ENCODE data around the gene LRP4. TPM values are rescaled to one million over a fixed set of nuclear protein-coding genes. Genes with fewer than 3 reads are reported as not detected.

The LRP4 gene
- total and polyA plus RNA-seq, 2 of the 8 experiments (the other 6 are each of a cell fraction or from before 2014, with no cell fraction given) = 5.4 to 22.1 TPM

DNA sequence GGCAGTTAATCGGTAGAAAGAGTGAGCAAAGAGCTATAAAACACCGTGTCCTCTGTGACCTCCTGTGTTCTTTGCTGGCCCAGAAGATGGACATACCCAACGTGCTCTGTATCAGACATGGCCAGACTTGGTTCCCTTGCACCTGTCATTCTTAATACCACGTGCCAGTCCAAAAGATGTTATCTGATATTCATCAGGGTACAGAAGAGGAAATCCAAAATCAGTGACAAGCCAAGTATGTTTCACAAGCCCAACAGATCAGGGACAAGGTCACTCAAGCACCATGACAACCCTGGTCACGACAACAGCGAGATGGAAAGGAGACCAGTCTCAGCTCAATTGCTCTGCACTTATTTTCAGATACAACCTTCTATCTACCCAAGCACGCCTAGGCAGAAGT lies 3.4 kb downstream of the LRP4 start:
- Histone ChIP-seq H3K79me2 (ENCODE audit: control insufficient read depth in 1 of 2, insufficient read depth in 2 of 2, low read length in 2 of 2) (peaks cover 7 to 39% of the 10 kb centered on the region in 2 experiments), H4K8ac (ENCODE audit: extremely low read depth, insufficient read depth, low read length) (no peak overlapping the region), H2BK5ac (ENCODE audit: low read depth, low read length) (no peak overlapping the region), H2BK120ac (replicated peaks; ENCODE audit: low read depth, low read length) (no peak overlapping the region), H2BK12ac (ENCODE audit: low read depth, low read length) (no peak overlapping the region; the same call in 1 of the 2 replicates), H4K91ac (replicated peaks; ENCODE audit: insufficient read length, low read length) (no peak overlapping the region), H3K36me3 (ENCODE audit: control insufficient read depth in 2 of 4, insufficient read depth in 4 of 4, low read length in 3 of 4) (no peaks in the 10 kb centered on the region), H3K4me3 (ENCODE audit: extremely low read depth in 1 of 4, insufficient read depth in 2 of 4, low read depth in 3 of 4, low read length in 4 of 4) (no peak overlapping the region), H3K23ac (ENCODE audit: insufficient read length) (no peak overlapping the region), H3K56ac (replicated peaks; ENCODE audit: insufficient read length, low read depth, low read length) (no peak overlapping the region), H3K27ac (ENCODE audit: low read depth, low read length) (no peak overlapping the region), H3K4ac (replicated peaks; ENCODE audit: insufficient read length, low read depth, low read length) (no peak overlapping the region), H2AFZ (ENCODE audit: low read length) (no peak overlapping the region), H4K20me1 (replicated peaks in 1 of 2; ENCODE audit: control insufficient read depth in 1 of 2, insufficient read depth in 2 of 2, low read length in 2 of 2) (peaks cover 0 to 2% of the 10 kb centered on the region in 2 experiments), H3K23me2 (ENCODE audit: low read depth, low read length) (peaks cover 21% of the 10 kb centered on the region), H3K79me1 (ENCODE audit: low read depth, low read length) (peaks cover 11% of the 10 kb centered on the region), H2BK15ac (ENCODE audit: low read length) (peak overlapping the region; percentile 100; the same call in 1 of the 2 replicates), H3K27me3 (replicated peaks in 1 of 4; ENCODE audit: control insufficient read depth in 3 of 4, extremely low read depth in 1 of 4, insufficient read depth in 3 of 4, low read length in 3 of 4) (peaks cover 0 to 15% (median 5%) of the 10 kb centered on the region in 4 experiments; a peak in 5 of 7 replicates), H2AK5ac (ENCODE audit: low read depth, low read length) (peak overlapping the region; percentile 85; the same call in 1 of the 2 replicates), H3K9ac (replicated peaks in 1 of 4; ENCODE audit: extremely low read depth in 1 of 4, low read depth in 3 of 4, low read length in 3 of 4) (no peak overlapping the region), H3K4me1 (replicated peaks in 1 of 4; ENCODE audit: control insufficient read depth in 3 of 4, insufficient read depth in 4 of 4, low read length in 3 of 4) (peaks cover 18 to 26% (median 23%) of the 10 kb centered on the region in 4 experiments), H2BK20ac (ENCODE audit: low read length) (0 out of 2 replicates have a peak overlapping the region, but pooled peaks have one; percentile 56), H3K18ac (ENCODE audit: extremely low read depth, low read length) (no peak overlapping the region), H3K4me2 (ENCODE audit: insufficient read depth in 1 of 2, low read depth in 2 of 2, low read length in 2 of 2) (peak overlapping the region in 1 of 2 experiments; percentile 79; a peak in 1 of 4 replicates), H3K9me3 (ENCODE audit: insufficient read depth in 2 of 2, low read depth in 1 of 2, low read length in 1 of 2) (no peaks in the 10 kb centered on the region), H4K5ac (ENCODE audit: insufficient read length, low read depth, low read length) (no peak overlapping the region), H3K14ac (ENCODE audit: insufficient read length) (no peak overlapping the region)
- no peak for FAIRE-seq
- WGBS, 2 experiments (ENCODE audit: extremely low coverage in 1 of 2, insufficient coverage in 1 of 2, insufficient read length in 1 of 2, insufficient replicate concordance in 2 of 2, low coverage in 1 of 2, low lambda C conversion rate in 2 of 2, missing lambda C conversion rate in 1 of 2) = 86% methylated on average over 7 of the region's 7 CpGs; no CpG with 5 or more reads in 1 of the 2 experiments
- ChIA-PET CTCF (ENCODE audit: partially characterized antibody) (interaction anchor here (0.6 to 6.6 kb wide), 5 partner anchors 22 to 248 kb away, joined by 3 to 81 read pairs (median 7); partner anchors contain the start of gene CSTPP1), POLR2A (ENCODE audit: partially characterized antibody) (interaction anchor here (1.3 kb wide), 1 partner anchor 61 kb away, joined by 3 read pairs; no protein-coding TSS in a partner anchor)
- DNase-seq (ENCODE audit: low read depth in 1 of 2, low spot score in 2 of 2) = no peak
- TF ChIP-seq TCF12 (IDR thresholded peaks at IDR 0.05; ENCODE audit: low read depth, low read length) (no peak), NANOG (IDR thresholded peaks at IDR 0.05; ENCODE audit: insufficient read depth, low read depth, low read length, poor library complexity, severe bottlenecking) (no peak), FOSL1 (IDR thresholded peaks at IDR 0.05; ENCODE audit: insufficient read depth, low read depth, low read length) (no peak), EZH2 (IDR thresholded peaks at IDR 0.05; ENCODE audit: low read depth, low read length, severe bottlenecking) (no peak), JUND (IDR thresholded peaks at IDR 0.05; ENCODE audit: low read length) (no peak), HDAC6 (IDR thresholded peaks at IDR 0.05; ENCODE audit: low read depth, low read length) (no peak), CTBP2 (IDR thresholded peaks at IDR 0.05; ENCODE audit: borderline replicate concordance, insufficient read depth, insufficient read length, low read length) (no peak), TBP (IDR thresholded peaks at IDR 0.05; ENCODE audit: low read depth, low read length) (no peak), POU5F1 (IDR thresholded peaks at IDR 0.05; ENCODE audit: low read depth, low read length) (no peak), MAX (IDR thresholded peaks at IDR 0.05) (no peak), E2F6 (IDR thresholded peaks at IDR 0.05) (no peak), BCL11A (IDR thresholded peaks at IDR 0.05; ENCODE audit: low read depth in 2 of 2, low read length in 2 of 2) (no peak)
